Keratinocyte (primary cell): ENCODE results near the gene DENND5A. TPM values are rescaled to one million over a fixed set of nuclear protein-coding genes. Genes with fewer than 3 reads are reported as not detected.

Source experiments
- DNase-seq: peaks from one replicate; pipeline ENCODE4 v3.0.0-alpha.2; 2011; ENCODE audit warnings: low read depth, missing footprints, low spot score
- FAIRE-seq: peaks from 2 replicates; lab custom pipeline; 2011; peaks lifted over from hg19 to GRCh38; lab: Jason Lieb, UNC
- H2AFZ ChIP-seq: 2 replicates; pipeline ENCODE4 v1.6.0; 2012; ENCODE audit warnings: low read length, control low read depth, inconsistent platforms; ENCODE audit not compliant: control insufficient read depth
- H3K27ac ChIP-seq: 2 replicates; pipeline ENCODE4 v1.5.1; 2011; ENCODE audit warnings: low read length; ENCODE audit not compliant: control insufficient read depth, insufficient read depth
- H3K27me3 ChIP-seq: 3 replicates; pipeline ENCODE4 v1.6.0; 2011; ENCODE audit warnings: low read length; ENCODE audit not compliant: control insufficient read depth, insufficient read depth; ENCODE audit errors: extremely low read depth
- H3K36me3 ChIP-seq, 2 experiments: 2 replicates in 1 of 2; 3 replicates in 1 of 2; pipeline ENCODE4 v1.5.1; 2011; ENCODE audit warnings: low read length in 2 of 2, mild to moderate bottlenecking in 1 of 2; ENCODE audit not compliant: control insufficient read depth in 2 of 2, insufficient read depth in 2 of 2; ENCODE audit errors: extremely low read depth in 1 of 2
- H3K4me1 ChIP-seq: 3 replicates; pipeline ENCODE4 v1.5.1; 2011; ENCODE audit warnings: low read length; ENCODE audit not compliant: control insufficient read depth, insufficient read depth; ENCODE audit errors: extremely low read depth
- H3K4me2 ChIP-seq: 3 replicates; pipeline ENCODE4 v1.6.0; 2011; ENCODE audit warnings: low read depth, low read length; ENCODE audit not compliant: control insufficient read depth, insufficient read depth; ENCODE audit errors: extremely low read depth
- H3K4me3 ChIP-seq, 3 experiments: fragments of 200-600 bp in 1 of 3; sonication (generic) in 1 of 3; 2 replicates in 2 of 3; 3 replicates in 1 of 3; pipeline ENCODE4 v1.5.1; 2011 to 2016; ENCODE audit warnings: low read length in 3 of 3, mild to moderate bottlenecking in 3 of 3, control low read depth in 2 of 3, inconsistent platforms in 1 of 3, low read depth in 1 of 3, mixed read lengths in 1 of 3, mixed run types in 1 of 3, moderate library complexity in 1 of 3; ENCODE audit not compliant: control insufficient read depth in 2 of 3, insufficient read depth in 2 of 3; ENCODE audit errors: extremely low read depth in 1 of 3
- H3K79me2 ChIP-seq: 2 replicates; pipeline ENCODE4 v1.6.0; 2012; ENCODE audit warnings: low read length; ENCODE audit not compliant: control insufficient read depth, insufficient read depth
- H3K9ac ChIP-seq: 3 replicates; pipeline ENCODE4 v1.6.0; 2011; ENCODE audit warnings: low read length; ENCODE audit not compliant: control insufficient read depth, insufficient read depth; ENCODE audit errors: extremely low read depth
- H3K9me1 ChIP-seq: 3 replicates; pipeline ENCODE4 v1.6.0; 2011; ENCODE audit warnings: low read length; ENCODE audit not compliant: control insufficient read depth, insufficient read depth; ENCODE audit errors: extremely low read depth
- H3K9me3 ChIP-seq: 2 replicates; pipeline ENCODE4 v1.5.1; 2012; ENCODE audit warnings: low read depth, low read length; ENCODE audit not compliant: control insufficient read depth
- H4K20me1 ChIP-seq: 3 replicates; pipeline ENCODE4 v1.6.0; 2011; ENCODE audit warnings: low read length; ENCODE audit not compliant: control insufficient read depth, insufficient read depth; ENCODE audit errors: extremely low read depth
- EZH2 ChIP-seq: IDR thresholded peaks from one replicate; pipeline ENCODE4 v1.6.1; 2012; ENCODE audit warnings: inconsistent platforms, mild to moderate bottlenecking, low read length, moderate library complexity
- dilution Hi-C: fragments of 300-500 bp; cut with MboI; formaldehyde crosslinking; loops from one replicate; pipeline ENCODE4 v1.7.0; 2020; ENCODE audit warnings: low sequenced_read_pairs; ENCODE audit not compliant: extremely low pct_ligation_motif_present
- polyA plus RNA-seq, 5 experiments: library from polyadenylated mRNA; depleted of rRNA in 3 of 5; stranded (reverse) in 3 of 5; stranded (forward) in 1 of 5; unstranded in 1 of 5; fragments of >200 nt; gene quantifications; 1 replicate in 1 of 5; 2 replicates in 3 of 5; 3 replicates in 1 of 5; pipeline versions ENCODE4 v1.2.1 to v1.2.3, GENCODE V29; 2011 to 2012; ENCODE audit warnings: missing spikeins in 2 of 5, low read depth in 1 of 5, low replicate concordance in 1 of 5
- TF ChIP-seq, protein P1 (sequence below), 3 experiments: IDR thresholded peaks in 1 of 3; conservative IDR thresholded peaks in 1 of 3; optimal IDR thresholded peaks in 1 of 3; 2 replicates in 2 of 3; 3 replicates in 1 of 3; pipeline versions ENCODE3 to v1.5.1; 2011; ENCODE audit warnings: low read length in 3 of 3, mild to moderate bottlenecking in 3 of 3, moderate library complexity in 2 of 3, control low read depth in 1 of 3, inconsistent platforms in 1 of 3; ENCODE audit not compliant: insufficient read depth in 2 of 3; ENCODE audit errors: extremely low read depth in 1 of 3

DENND5A gene
- polyA plus RNA-seq, 1 donor (not counting 4 experiments of a cell fraction or from before 2014, with no cell fraction given) = 49.1 TPM

DNA sequence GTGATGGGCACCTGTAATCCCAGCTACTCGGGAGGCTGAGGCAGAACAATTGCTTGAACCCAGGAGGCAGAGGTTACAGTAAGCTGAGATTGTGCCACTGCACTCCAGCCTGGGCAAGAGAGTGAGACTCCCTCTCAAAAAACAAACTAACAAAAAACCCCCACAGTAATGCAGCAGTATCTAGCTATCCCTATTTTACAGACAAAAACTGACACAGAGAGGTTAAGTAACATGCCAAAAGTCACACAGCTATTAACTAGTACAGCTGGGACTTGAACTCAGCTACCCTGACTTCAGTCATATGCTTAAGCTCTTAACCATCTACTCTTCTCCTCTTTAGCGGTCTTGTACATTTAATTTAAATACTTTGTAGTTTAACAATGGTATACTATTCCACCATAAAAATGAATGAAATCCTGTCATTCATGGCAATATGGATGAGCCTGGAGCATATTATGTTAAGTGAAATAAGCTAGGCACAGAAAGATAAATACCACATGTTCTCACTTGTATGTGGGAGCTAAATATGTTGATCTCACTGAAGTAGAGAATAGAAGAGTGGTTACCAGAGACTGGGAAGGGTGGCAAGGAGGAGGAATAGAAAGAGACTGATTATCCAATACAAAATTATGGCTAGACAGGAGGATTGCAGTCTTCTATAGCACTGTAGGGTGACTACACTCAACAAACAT, 82.8 kb downstream of the DENND5A start:
- FAIRE-seq (no peak), DNase-seq (no peak)
- no peak overlapping the region for H3K27ac ChIP-seq
- H3K9me3 ChIP-seq = no peaks in the 10 kb centered on the region
- H3K36me3 ChIP-seq = peaks cover 6 to 11% of the 10 kb centered on the region in 2 experiments
- H3K4me3 ChIP-seq = no peak overlapping the region
- H3K4me2 ChIP-seq = no peak overlapping the region
- H3K79me2 ChIP-seq = no peaks in the 10 kb centered on the region
- dilution Hi-C loops = no loop called here
- no peaks in the 10 kb centered on the region for H3K9me1 ChIP-seq
- TF ChIP-seq EZH2 = no peak
- TF ChIP-seq, protein P1, sequence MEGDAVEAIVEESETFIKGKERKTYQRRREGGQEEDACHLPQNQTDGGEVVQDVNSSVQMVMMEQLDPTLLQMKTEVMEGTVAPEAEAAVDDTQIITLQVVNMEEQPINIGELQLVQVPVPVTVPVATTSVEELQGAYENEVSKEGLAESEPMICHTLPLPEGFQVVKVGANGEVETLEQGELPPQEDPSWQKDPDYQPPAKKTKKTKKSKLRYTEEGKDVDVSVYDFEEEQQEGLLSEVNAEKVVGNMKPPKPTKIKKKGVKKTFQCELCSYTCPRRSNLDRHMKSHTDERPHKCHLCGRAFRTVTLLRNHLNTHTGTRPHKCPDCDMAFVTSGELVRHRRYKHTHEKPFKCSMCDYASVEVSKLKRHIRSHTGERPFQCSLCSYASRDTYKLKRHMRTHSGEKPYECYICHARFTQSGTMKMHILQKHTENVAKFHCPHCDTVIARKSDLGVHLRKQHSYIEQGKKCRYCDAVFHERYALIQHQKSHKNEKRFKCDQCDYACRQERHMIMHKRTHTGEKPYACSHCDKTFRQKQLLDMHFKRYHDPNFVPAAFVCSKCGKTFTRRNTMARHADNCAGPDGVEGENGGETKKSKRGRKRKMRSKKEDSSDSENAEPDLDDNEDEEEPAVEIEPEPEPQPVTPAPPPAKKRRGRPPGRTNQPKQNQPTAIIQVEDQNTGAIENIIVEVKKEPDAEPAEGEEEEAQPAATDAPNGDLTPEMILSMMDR (optimal IDR thresholded peaks at IDR 0.05 in 1 of 3, IDR thresholded peaks at IDR 0.05 in 1 of 3, conservative IDR thresholded peaks at IDR 0.05 in 1 of 3; ENCODE audit: extremely low read depth in 1 of 3, insufficient read depth in 2 of 3, low read length in 3 of 3) = no peak
- no peaks in the 10 kb centered on the region for H4K20me1 ChIP-seq
- H3K27me3 ChIP-seq = no peaks in the 10 kb centered on the region
- no peak overlapping the region for H2AFZ ChIP-seq
- H3K4me1 ChIP-seq = no peaks in the 10 kb centered on the region
- H3K9ac ChIP-seq = no peak overlapping the region

DNA sequence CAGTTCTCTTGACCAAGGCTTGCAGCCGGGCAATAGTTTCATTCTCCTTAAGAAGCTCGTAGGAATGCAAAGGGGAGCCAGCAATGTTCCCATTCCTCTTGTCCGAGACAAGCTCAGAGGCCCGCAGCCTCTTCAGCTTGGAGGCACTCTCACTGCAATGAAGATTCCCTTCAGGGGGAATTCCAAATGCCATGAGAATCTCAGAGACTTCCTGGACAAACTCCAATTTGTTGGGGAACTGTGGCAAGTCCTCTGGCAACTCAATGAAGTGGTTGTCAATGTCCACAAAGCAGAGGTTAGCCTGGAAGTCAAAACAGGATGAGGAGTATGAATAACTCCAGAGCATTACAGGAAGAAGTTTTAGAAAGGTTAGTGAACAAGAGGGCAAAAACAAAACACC, 84.4 kb downstream of the DENND5A start:
- dilution Hi-C loops = no loop called here

More for the DNA sequence above, 84.4 kb downstream of the DENND5A start:
- no peak overlapping the region for H3K4me3 ChIP-seq
- H3K79me2 ChIP-seq = no peaks in the 10 kb centered on the region
- no peaks in the 10 kb centered on the region for H3K9me3 ChIP-seq
- H2AFZ ChIP-seq = no peak overlapping the region
- FAIRE-seq (no peak), DNase-seq (no peak)
- TF ChIP-seq, protein P1 (optimal IDR thresholded peaks at IDR 0.05 in 1 of 3, IDR thresholded peaks at IDR 0.05 in 1 of 3, conservative IDR thresholded peaks at IDR 0.05 in 1 of 3; ENCODE audit: extremely low read depth in 1 of 3, insufficient read depth in 2 of 3, low read length in 3 of 3) = no peak
- TF ChIP-seq EZH2 = no peak
- H3K27ac ChIP-seq = no peak overlapping the region
- no peaks in the 10 kb centered on the region for H3K27me3 ChIP-seq
- H3K9ac ChIP-seq = no peak overlapping the region
- H3K4me1 ChIP-seq = no peaks in the 10 kb centered on the region
- no peaks in the 10 kb centered on the region for H4K20me1 ChIP-seq
- peaks cover 9 to 11% of the 10 kb centered on the region in 2 experiments for H3K36me3 ChIP-seq
- no peak overlapping the region for H3K4me2 ChIP-seq
- no peaks in the 10 kb centered on the region for H3K9me1 ChIP-seq
